Endothelial cell of umbilical vein (primary cell): ENCODE data around the gene PALM. TPM values are rescaled to one million over a fixed set of nuclear protein-coding genes. Genes with fewer than 3 reads are reported as not detected.

Source experiments
- BruUV-seq: library from RNA; stranded (reverse); fragments of 400-500 nt; replicated peaks from 2 replicates; lab custom pipeline; 2021; lab: Mats Ljungman, UMichigan
- CTCF ChIA-PET: fragments of 300-600, 350-600 bp; sonication (Branson Sonifier 250); formaldehyde crosslinking; loops from one replicate; lab custom pipeline; 2021; ENCODE audit warnings: antibody characterized with exemption, inconsistent platforms; lab: Charles Lee
- POLR2A ChIA-PET: fragments of 300-600, 350-600 bp; sonication (Branson Sonifier 250); formaldehyde crosslinking; loops from one replicate; lab custom pipeline; 2021; ENCODE audit warnings: antibody characterized with exemption, inconsistent platforms; lab: Charles Lee
- DNase-seq: peaks from one replicate; pipeline ENCODE4 v3.0.0-alpha.2; 2011; ENCODE audit warnings: low read depth, low spot score
- FAIRE-seq: peaks from 2 replicates; lab custom pipeline; 2011; peaks lifted over from hg19 to GRCh38; lab: Jason Lieb, UNC
- H2AFZ ChIP-seq: 2 replicates; pipeline ENCODE4 v1.6.0; 2012; ENCODE audit warnings: low read depth, low read length, control low read depth, inconsistent platforms
- H3K27ac ChIP-seq: 2 replicates; pipeline ENCODE4 v1.5.1; 2011; ENCODE audit warnings: low read depth, mild to moderate bottlenecking, control low read depth, low read length, moderate library complexity; ENCODE audit not compliant: insufficient read depth
- H3K27me3 ChIP-seq, 2 experiments: 2 replicates each; pipeline versions ENCODE4 v1.6.0 to v1.6.1; 2011; ENCODE audit warnings: low read length in 2 of 2, mixed read lengths in 1 of 2; ENCODE audit not compliant: control insufficient read depth in 2 of 2, insufficient read depth in 2 of 2
- H3K36me3 ChIP-seq, 2 experiments: 2 replicates in 1 of 2; 3 replicates in 1 of 2; pipeline ENCODE4 v1.5.1; 2011; ENCODE audit warnings: low read length in 2 of 2, mild to moderate bottlenecking in 1 of 2, moderate library complexity in 1 of 2; ENCODE audit not compliant: control insufficient read depth in 2 of 2, insufficient read depth in 2 of 2; ENCODE audit errors: extremely low read depth in 1 of 2
- H3K4me1 ChIP-seq: 3 replicates; pipeline ENCODE4 v1.5.1; 2011; ENCODE audit warnings: mild to moderate bottlenecking, low read length; ENCODE audit not compliant: control insufficient read depth, insufficient read depth; ENCODE audit errors: extremely low read depth
- H3K4me2 ChIP-seq: 2 replicates; pipeline ENCODE4 v1.6.1; 2011; ENCODE audit warnings: low read length, control low read depth, mixed read lengths; ENCODE audit not compliant: insufficient read depth
- H3K4me3 ChIP-seq, 3 experiments: fragments of 200-600 bp in 1 of 3; sonication (generic), shearing (Covaris generic) in 1 of 3; replicated peaks in 1 of 3; 2 replicates each; pipeline ENCODE4 v1.5.1; 2011 to 2016; ENCODE audit warnings: control low read depth in 3 of 3, low read length in 3 of 3, mild to moderate bottlenecking in 2 of 3, inconsistent platforms in 1 of 3, low read depth in 1 of 3, moderate library complexity in 1 of 3; ENCODE audit not compliant: insufficient read depth in 1 of 3
- H3K79me2 ChIP-seq: 2 replicates; pipeline ENCODE4 v1.6.0; 2012; ENCODE audit warnings: low read length, inconsistent platforms; ENCODE audit not compliant: control insufficient read depth, insufficient read depth
- H3K9ac ChIP-seq: replicated peaks from 2 replicates; pipeline ENCODE3; 2011; ENCODE audit warnings: low read length, control low read depth; ENCODE audit not compliant: insufficient read depth; ENCODE audit errors: extremely low read depth
- H3K9me1 ChIP-seq: replicated peaks from 3 replicates; pipeline ENCODE4 v1.6.0; 2011; ENCODE audit warnings: mild to moderate bottlenecking, low read length; ENCODE audit not compliant: control insufficient read depth, insufficient read depth; ENCODE audit errors: extremely low read depth
- H3K9me3 ChIP-seq: replicated peaks from 2 replicates; pipeline ENCODE4 v1.5.1; 2012; ENCODE audit warnings: low read length, inconsistent platforms; ENCODE audit not compliant: control insufficient read depth, insufficient read depth
- H4K20me1 ChIP-seq: replicated peaks from 2 replicates; pipeline ENCODE3; 2011; ENCODE audit warnings: mild to moderate bottlenecking, low read length; ENCODE audit not compliant: control insufficient read depth, insufficient read depth; ENCODE audit errors: extremely low read depth
- EZH2 ChIP-seq: IDR thresholded peaks from 2 replicates; pipeline ENCODE4 v1.6.1; 2012; ENCODE audit warnings: borderline replicate concordance, low read depth, mild to moderate bottlenecking, moderate library complexity, low read length, inconsistent platforms; ENCODE audit not compliant: severe bottlenecking
- FOS ChIP-seq: IDR thresholded peaks from 2 replicates; pipeline ENCODE4 v1.6.1; 2011; ENCODE audit warnings: mild to moderate bottlenecking, low read length, moderate library complexity, borderline replicate concordance; ENCODE audit not compliant: insufficient read depth
- GATA2 ChIP-seq: IDR thresholded peaks from 2 replicates; pipeline ENCODE4 v1.7.0; 2011; ENCODE audit warnings: low read depth, mild to moderate bottlenecking, moderate library complexity, mixed read lengths, low read length; ENCODE audit not compliant: insufficient read length, insufficient read depth
- JUN ChIP-seq: IDR thresholded peaks from 2 replicates; pipeline ENCODE4 v1.6.1; 2011; ENCODE audit warnings: borderline replicate concordance, low read depth; ENCODE audit not compliant: insufficient read length, insufficient read depth
- MYC ChIP-seq: IDR thresholded peaks from one replicate; pipeline ENCODE4 v1.6.1; 2011; ENCODE audit warnings: mild to moderate bottlenecking, low read depth, low read length
- POLR2A ChIP-seq: IDR thresholded peaks from 2 replicates; pipeline ENCODE4 v1.6.1; 2012; ENCODE audit warnings: low read depth, mild to moderate bottlenecking, control low read depth, low read length
- POLR2AphosphoS5 ChIP-seq: IDR thresholded peaks from 2 replicates; pipeline ENCODE4 v1.6.1; 2012; ENCODE audit warnings: low read depth, mild to moderate bottlenecking, control low read depth, low read length, moderate library complexity; ENCODE audit not compliant: insufficient read depth
- dilution Hi-C: fragments of 300-500 bp; cut with MboI; formaldehyde crosslinking; loops from one replicate; pipeline ENCODE4 v1.15.0; 2019; ENCODE audit warnings: low sequenced_read_pairs; ENCODE audit not compliant: extremely low pct_ligation_motif_present
- intact Hi-C: fragments of 100-400 bp; cut with micrococcal nuclease; formaldehyde crosslinking; loops from one replicate; pipeline ENCODE4 v1.10.0; 2022
- polyA plus RNA-seq, 4 experiments: library from polyadenylated mRNA; depleted of rRNA in 3 of 4; stranded (reverse) in 3 of 4; unstranded in 1 of 4; fragments of >200 nt; gene quantifications; 2 replicates each; pipeline versions ENCODE4 v1.2.1 to v1.2.3, GENCODE V29; 2011 to 2012; ENCODE audit warnings: missing spikeins in 1 of 4
- total RNA-seq: library from RNA; stranded (reverse); gene quantifications from 2 replicates; pipeline ENCODE4 v1.2.3, GENCODE V29; 2021
- TF ChIP-seq, protein P1 (sequence below): IDR thresholded peaks from 2 replicates; pipeline ENCODE4 v1.6.1; 2011; ENCODE audit not compliant: insufficient read depth, insufficient read length
- TF ChIP-seq, protein P2 (sequence below), 2 donors: IDR thresholded peaks; 1 replicate in 1 of 2; 2 replicates in 1 of 2; pipeline ENCODE4 v1.5.1; 2011; ENCODE audit warnings: low read length in 2 of 2, mild to moderate bottlenecking in 2 of 2, moderate library complexity in 2 of 2, control low read depth in 1 of 2, inconsistent platforms in 1 of 2, low read depth in 1 of 2; ENCODE audit not compliant: insufficient read depth in 1 of 2; ENCODE audit errors: extremely low read depth in 1 of 2

PALM gene
- total and polyA plus RNA-seq, 2 donors (not counting 3 experiments of a cell fraction or from before 2014, with no cell fraction given): 3.9 to 31.8 TPM

DNA sequence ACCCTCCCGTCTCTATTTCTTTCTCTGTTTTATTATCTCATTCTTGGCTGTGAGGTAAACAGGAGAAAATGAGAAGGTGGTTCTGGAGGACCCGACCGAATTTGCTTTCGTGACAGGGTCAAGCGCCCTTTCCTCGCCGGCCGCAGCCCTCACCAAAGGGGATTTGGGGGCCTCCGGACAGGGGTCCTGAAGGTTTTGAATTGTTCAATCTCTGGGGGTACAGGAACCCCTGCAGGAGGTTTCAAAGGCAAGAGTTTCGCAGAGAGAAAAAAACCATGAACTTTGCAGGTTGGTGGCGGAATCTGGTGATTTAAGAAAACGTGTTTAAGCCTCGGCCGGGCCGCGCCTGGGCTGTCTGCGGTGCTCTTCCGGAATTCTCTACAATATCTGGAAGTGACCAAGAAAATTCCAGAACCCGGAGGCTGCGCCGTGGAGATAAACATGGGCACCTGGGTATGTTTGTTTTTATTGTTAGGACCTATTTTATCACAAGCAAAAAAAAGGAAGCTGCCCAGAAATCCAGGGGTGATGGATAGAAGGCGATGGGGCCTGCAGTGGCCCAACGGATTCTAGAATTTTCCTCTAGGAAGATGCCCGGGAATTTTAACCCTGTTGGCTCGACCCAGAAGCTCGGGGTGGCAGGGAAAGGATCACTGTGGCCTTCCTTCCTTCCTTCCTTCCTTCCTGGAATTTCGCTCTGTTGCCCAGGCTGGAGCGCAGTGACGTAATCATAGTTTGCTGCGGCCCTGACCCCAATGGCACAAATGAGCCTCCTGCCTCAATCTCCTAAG lies 74.3 kb downstream of the PALM start:
- dilution Hi-C loops: no loop called here
- Histone ChIP-seq H3K4me1 (peaks cover 32% of the 10 kb centered on the region), H4K20me1 (no peaks in the 10 kb centered on the region), H2AFZ (no peak overlapping the region), H3K27ac (peak overlapping the region; percentile 94), H3K4me2 (peak overlapping the region; percentile 58), H3K9ac (peak overlapping the region; percentile 87), H3K79me2 (peaks cover 13% of the 10 kb centered on the region), H3K9me3 (no peaks in the 10 kb centered on the region), H3K36me3 (no peaks in the 10 kb centered on the region), H3K27me3 (no peaks in the 10 kb centered on the region), H3K4me3 (peak overlapping the region in 2 of 3 experiments; percentile 2 to 7), H3K9me1 (no peaks in the 10 kb centered on the region)
- FAIRE-seq (peak; percentile 98), DNase-seq (peak; percentile 91)
- ChIA-PET POLR2A (interaction anchor here (1.0 to 1.3 kb wide), 3 partner anchors 14 to 238 kb away, joined by 4 to 5 read pairs (median 4); partner anchors contain the start of genes PTBP1 and RNU6-2), CTCF (interaction anchor here (0.7 to 1.0 kb wide), 2 partner anchors 10 to 20 kb away, joined by 4 to 5 read pairs; no protein-coding TSS in a partner anchor)
- intact Hi-C loops: loop anchor here (1.0 kb wide), 4 partner anchors 7 to 19 kb away; partner anchors contain the start of gene PTBP1
- TF ChIP-seq EZH2: no peak
- TF ChIP-seq, protein P1, sequence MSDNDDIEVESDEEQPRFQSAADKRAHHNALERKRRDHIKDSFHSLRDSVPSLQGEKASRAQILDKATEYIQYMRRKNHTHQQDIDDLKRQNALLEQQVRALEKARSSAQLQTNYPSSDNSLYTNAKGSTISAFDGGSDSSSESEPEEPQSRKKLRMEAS: no peak
- peak; percentile 16 for TF ChIP-seq FOS
- peak; percentile 59 for TF ChIP-seq GATA2
- TF ChIP-seq MYC: no peak
- peak; percentile 9 for TF ChIP-seq POLR2AphosphoS5
- TF ChIP-seq POLR2A: no peak
- peak; percentile 49 for TF ChIP-seq JUN
- TF ChIP-seq, protein P2, sequence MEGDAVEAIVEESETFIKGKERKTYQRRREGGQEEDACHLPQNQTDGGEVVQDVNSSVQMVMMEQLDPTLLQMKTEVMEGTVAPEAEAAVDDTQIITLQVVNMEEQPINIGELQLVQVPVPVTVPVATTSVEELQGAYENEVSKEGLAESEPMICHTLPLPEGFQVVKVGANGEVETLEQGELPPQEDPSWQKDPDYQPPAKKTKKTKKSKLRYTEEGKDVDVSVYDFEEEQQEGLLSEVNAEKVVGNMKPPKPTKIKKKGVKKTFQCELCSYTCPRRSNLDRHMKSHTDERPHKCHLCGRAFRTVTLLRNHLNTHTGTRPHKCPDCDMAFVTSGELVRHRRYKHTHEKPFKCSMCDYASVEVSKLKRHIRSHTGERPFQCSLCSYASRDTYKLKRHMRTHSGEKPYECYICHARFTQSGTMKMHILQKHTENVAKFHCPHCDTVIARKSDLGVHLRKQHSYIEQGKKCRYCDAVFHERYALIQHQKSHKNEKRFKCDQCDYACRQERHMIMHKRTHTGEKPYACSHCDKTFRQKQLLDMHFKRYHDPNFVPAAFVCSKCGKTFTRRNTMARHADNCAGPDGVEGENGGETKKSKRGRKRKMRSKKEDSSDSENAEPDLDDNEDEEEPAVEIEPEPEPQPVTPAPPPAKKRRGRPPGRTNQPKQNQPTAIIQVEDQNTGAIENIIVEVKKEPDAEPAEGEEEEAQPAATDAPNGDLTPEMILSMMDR (IDR thresholded peaks at IDR 0.05; ENCODE audit: extremely low read depth in 1 of 2, insufficient read depth in 1 of 2, low read depth in 1 of 2, low read length in 2 of 2): no peak
- BruUV-seq: TSS peak; percentile 68
